Gastroesophageal sphincter (tissue), 4 donors: ENCODE data around the gene ZMAT3. TPM values are rescaled to one million over a fixed set of nuclear protein-coding genes. Genes with fewer than 3 reads are reported as not detected.

Source experiments
- ATAC-seq: fragments of 150-250 bp; one replicate; pipeline ENCODE4 v1.9.1; 2016; ENCODE audit warnings: mild to moderate bottlenecking, moderate library complexity
- H3K27ac ChIP-seq, 4 donors: fragments of 200-600 bp; sonication (generic) in 3 of 4; 1 replicate in 3 of 4; 2 replicates in 1 of 4; pipeline ENCODE4 v1.5.1; 2016 to 2019
- H3K27me3 ChIP-seq: fragments of 200-600 bp; sonication (generic); one replicate; pipeline ENCODE4 v1.5.1; 2019
- H3K36me3 ChIP-seq, 2 donors: fragments of 200-600 bp; sonication (generic); one replicate each; pipeline ENCODE4 v1.5.1; 2019; ENCODE audit warnings: control low read depth in 1 of 2
- H3K4me1 ChIP-seq, 3 donors: fragments of 200-600 bp; sonication (generic); 1 replicate in 2 of 3; 2 replicates in 1 of 3; pipeline ENCODE4 v1.5.1; 2016 to 2019; ENCODE audit warnings: control low read depth in 2 of 3
- H3K4me3 ChIP-seq, 2 donors: fragments of 200-600 bp; sonication (generic); one replicate each; pipeline ENCODE4 v1.5.1; 2019; ENCODE audit warnings: mild to moderate bottlenecking in 1 of 2, moderate library complexity in 1 of 2
- H3K9me3 ChIP-seq, 3 donors: fragments of 200-600 bp; sonication (generic); one replicate each; pipeline ENCODE4 v1.5.1; 2017 to 2019; ENCODE audit warnings: control low read depth in 2 of 3
- CTCF ChIP-seq, 4 experiments: fragments of 200-600 bp in 2 of 4; fragments of 450-650 bp in 2 of 4; sonication (generic) in 1 of 4; IDR thresholded peaks; one replicate each; pipeline ENCODE4 v1.5.1; 2017 to 2019; ENCODE audit warnings: antibody characterized with exemption in 4 of 4, mild to moderate bottlenecking in 2 of 4, moderate library complexity in 2 of 4
- EP300 ChIP-seq: sonication (generic); formaldehyde crosslinking; IDR thresholded peaks from one replicate; pipeline ENCODE4 v1.6.1; 2017; ENCODE audit warnings: antibody characterized with exemption, mild to moderate bottlenecking
- POLR2A ChIP-seq, 2 donors: fragments of 450-650 bp; IDR thresholded peaks; one replicate each; pipeline ENCODE4 v1.6.1; 2017; ENCODE audit warnings: antibody characterized with exemption in 2 of 2, mild to moderate bottlenecking in 2 of 2, moderate library complexity in 1 of 2
- POLR2AphosphoS5 ChIP-seq: sonication (generic); formaldehyde crosslinking; IDR thresholded peaks from one replicate; pipeline ENCODE4 v1.6.1; 2017; ENCODE audit warnings: antibody characterized with exemption
- WGBS, 2 donors: methylation state at CpG; one replicate each; pipeline ENCODE4 v1.1.5; 2018; ENCODE audit warnings: low coverage in 1 of 2; 5-methylcytosine and 5-hydroxymethylcytosine counted together
- total RNA-seq, 4 donors: library from RNA; depleted of rRNA; stranded (reverse); fragments of >200 nt; gene quantifications; one replicate each; pipeline ENCODE4 v1.1.0, GENCODE V29; 2016

The ZMAT3 gene
- total RNA-seq, 4 donors from 2014 or later, result 16.4 to 28.8 (median 19.2) TPM

GRCh38 chr3:179107617-179108016 lies 36.0 kb upstream of the ZMAT3 start:
- no peak for ATAC-seq
- H3K4me3 ChIP-seq, result no peak overlapping the region
- TF ChIP-seq POLR2AphosphoS5, result no peak
- TF ChIP-seq CTCF (IDR thresholded peaks at IDR 0.05), result no peak
- TF ChIP-seq EP300, result no peak
- no peak for TF ChIP-seq POLR2A (IDR thresholded peaks at IDR 0.05)
- H3K4me1 ChIP-seq, result no peaks in the 10 kb centered on the region
- no peak overlapping the region for H3K27ac ChIP-seq
- no peaks in the 10 kb centered on the region for H3K36me3 ChIP-seq
- H3K27me3 ChIP-seq, result no peaks in the 10 kb centered on the region
- no peaks in the 10 kb centered on the region for H3K9me3 ChIP-seq
- 83 to 91% methylated on average over 1 to 3 of the region's 3 CpGs for WGBS, 2 donors

- Histone ChIP-seq H3K27ac (no peak overlapping the region), H3K9me3 (no peaks in the 10 kb centered on the region), H3K27me3 (no peaks in the 10 kb centered on the region), H3K4me3 (no peak overlapping the region), H3K36me3 (no peaks in the 10 kb centered on the region), H3K4me1 (no peaks in the 10 kb centered on the region)
- ATAC-seq, result no peak
- 13 to 36% methylated on average over 1 of the region's 1 CpG for WGBS, 2 donors
- TF ChIP-seq POLR2AphosphoS5, result no peak
- no peak for TF ChIP-seq POLR2A (IDR thresholded peaks at IDR 0.05)
- TF ChIP-seq CTCF (IDR thresholded peaks at IDR 0.05), result no peak
- no peak for TF ChIP-seq EP300
These were observed 34.3 kb upstream of the ZMAT3 start for GRCh38 chr3:179105881-179106280.

GRCh38 chr3:179100652-179101051 lies 29.0 kb upstream of the ZMAT3 start:
- H3K4me3 ChIP-seq, result no peak overlapping the region

GRCh38 chr3:179098388-179099077 lies 26.9 kb upstream of the ZMAT3 start:
- H3K27ac ChIP-seq, result no peak overlapping the region
- H3K4me3 ChIP-seq, result peak overlapping the region; percentile 27 to 36
- no peak for ATAC-seq
- TF ChIP-seq CTCF (IDR thresholded peaks at IDR 0.05) (peak in 1 of 4 experiments; percentile 25), POLR2AphosphoS5 (no peak)
- no peaks in the 10 kb centered on the region for H3K9me3 ChIP-seq
- no peaks in the 10 kb centered on the region for H3K27me3 ChIP-seq
- WGBS, 2 donors, result 37 to 47% methylated on average over 7 of the region's 7 CpGs
- H3K4me1 ChIP-seq, result no peaks in the 10 kb centered on the region
- H3K36me3 ChIP-seq, result no peaks in the 10 kb centered on the region

More at GRCh38 chr3:179100652-179101051, 29.0 kb upstream of the ZMAT3 start:
- Histone ChIP-seq H3K9me3 (no peaks in the 10 kb centered on the region), H3K4me1 (no peaks in the 10 kb centered on the region), H3K27ac (no peak overlapping the region), H3K27me3 (no peaks in the 10 kb centered on the region), H3K36me3 (no peaks in the 10 kb centered on the region)
- no peak for ATAC-seq
- TF ChIP-seq EP300, result no peak
- no peak for TF ChIP-seq CTCF (IDR thresholded peaks at IDR 0.05)
- TF ChIP-seq POLR2AphosphoS5, result no peak
- TF ChIP-seq POLR2A (IDR thresholded peaks at IDR 0.05), result no peak

- Histone ChIP-seq H3K27ac (no peak overlapping the region), H3K4me3 (no peak overlapping the region), H3K9me3 (no peaks in the 10 kb centered on the region), H3K27me3 (no peaks in the 10 kb centered on the region), H3K36me3 (no peaks in the 10 kb centered on the region), H3K4me1 (no peaks in the 10 kb centered on the region)
- 86 to 93% methylated on average over 1 of the region's 1 CpG for WGBS, 2 donors
- no peak for ATAC-seq
- TF ChIP-seq POLR2A (IDR thresholded peaks at IDR 0.05), result no peak
- TF ChIP-seq CTCF (IDR thresholded peaks at IDR 0.05), result no peak
- no peak for TF ChIP-seq POLR2AphosphoS5
- no peak for TF ChIP-seq EP300
These were observed 22.2 kb upstream of the ZMAT3 start for GRCh38 chr3:179093807-179094206.
